Activated CD8-positive, alpha-beta memory T cell treated with anti-CD3 and anti-CD28 coated beads, Interleukin-2, amount 10 ng/mL, durations not matched to agents 7 days and 5 days (primary cell): ENCODE measurements around the gene RABEP1. TPM values are rescaled to one million over a fixed set of nuclear protein-coding genes. Genes with fewer than 3 reads are reported as not detected.
"Not testable (repeated sequence)": the region's sequence is repeated elsewhere in the genome, so short reads cannot be mapped to it uniquely, and the experiment has no call there.

Source experiments
- ATAC-seq: fragments of 150-1000 bp; cut with Tn5 transposase; one replicate; pipeline ENCODE4 v1.10.0; 2021; ENCODE audit warnings: moderate library complexity
- CTCF ChIA-PET: fragments of 350-600 bp; sonication (Branson Sonifier 250); formaldehyde crosslinking; loops from one replicate; lab custom pipeline; 2021; ENCODE audit warnings: antibody characterized with exemption; lab: Charles Lee
- DNase-seq: peaks from one replicate; pipeline ENCODE4 v3.0.0-alpha.2; 2020
- H3K27ac Mint-ChIP-seq: one replicate; pipeline ENCODE4 v1.8.0; 2021; ENCODE audit warnings: mild to moderate bottlenecking, mixed read lengths
- H3K27me3 Mint-ChIP-seq: one replicate; pipeline ENCODE4 v1.8.0; 2021; ENCODE audit warnings: mixed read lengths
- H3K36me3 Mint-ChIP-seq: one replicate; pipeline ENCODE4 v1.8.0; 2021; ENCODE audit warnings: mild to moderate bottlenecking, mixed read lengths
- H3K4me1 Mint-ChIP-seq: one replicate; pipeline ENCODE4 v1.8.0; 2021; ENCODE audit warnings: mixed read lengths
- H3K4me3 Mint-ChIP-seq: one replicate; pipeline ENCODE4 v1.8.0; 2021; ENCODE audit warnings: mild to moderate bottlenecking, moderate library complexity, mixed read lengths
- H3K9me3 Mint-ChIP-seq: one replicate; pipeline ENCODE4 v1.8.0; 2022; ENCODE audit warnings: low read depth, mixed read lengths
- total RNA-seq, 2 experiments: library from RNA; stranded (reverse); gene quantifications; one replicate each; pipeline ENCODE4 v1.2.3, GENCODE V29; 2021

RABEP1 gene
- total RNA-seq, result 10 to 100 TPM; 35.1 to 38.0 TPM

- CTCF ChIA-PET, result interaction anchor here (1.0 to 3.1 kb wide), 4 partner anchors 34 to 157 kb away, joined by 3 to 13 read pairs (median 3); partner anchors contain the start of gene C1QBP
- Mint-ChIP-seq H3K27ac (peak within 1 kb of the TSS; percentile 85), H3K9me3 (no peaks in the 10 kb centered on the region), H3K27me3 (no peaks in the 10 kb centered on the region), H3K4me1 (peaks cover 30% of the 10 kb centered on the region), H3K36me3 (peaks cover 8% of the 10 kb centered on the region), H3K4me3 (peak within 1 kb of the TSS; percentile 83)
- peak; percentile 94 for DNase-seq
- ATAC-seq, result peak; percentile 87
Measured at GRCh38 chr17:5281814-5282641, at the start of gene RABEP1. RABEP1 (plus strand) TSS chr17:5282284; CDS start chr17:5282487, 203 bp downstream.

- H3K27ac Mint-ChIP-seq, H3K9me3 Mint-ChIP-seq, DNase-seq, CTCF ChIA-PET, H3K36me3 Mint-ChIP-seq, H3K4me3 Mint-ChIP-seq, ATAC-seq, H3K27me3 Mint-ChIP-seq: not testable (repeated sequence)
- peaks cover 18% of the 10 kb centered on the region for H3K4me1 Mint-ChIP-seq
Measured at GRCh38 chr17:5233492-5233891, 48.6 kb upstream of the RABEP1 start.

- Mint-ChIP-seq H3K9me3 (no peaks in the 10 kb centered on the region), H3K4me3 (no peak within 1 kb of the TSS), H3K36me3 (no peaks in the 10 kb centered on the region), H3K27ac (no peak within 1 kb of the TSS), H3K27me3 (no peaks in the 10 kb centered on the region), H3K4me1 (peaks cover 15% of the 10 kb centered on the region)
- DNase-seq (no peak), ATAC-seq (no peak)
- CTCF ChIA-PET, result interaction anchor here (1.5 kb wide), 1 partner anchor 37 kb away, joined by 3 read pairs; no protein-coding TSS in a partner anchor
Measured at GRCh38 chr17:5234645-5235576, 47.2 kb upstream of the RABEP1 start, which contains the start of gene SCIMP. SCIMP (minus strand) TSS chr17:5234860; CDS start chr17:5234755, 105 bp downstream.

- H3K27ac Mint-ChIP-seq, result peak overlapping the region; percentile 16
- CTCF ChIA-PET, result interaction anchor here (0.6 to 3.1 kb wide), 9 partner anchors 9 to 45 kb away, joined by 3 to 19 read pairs (median 4); no protein-coding TSS in a partner anchor
- no peak overlapping the region for H3K4me3 Mint-ChIP-seq
- peaks cover 16% of the 10 kb centered on the region for H3K4me1 Mint-ChIP-seq
- H3K27me3 Mint-ChIP-seq, result no peaks in the 10 kb centered on the region
- no peaks in the 10 kb centered on the region for H3K9me3 Mint-ChIP-seq
- H3K36me3 Mint-ChIP-seq, result no peaks in the 10 kb centered on the region
- ATAC-seq (peak; percentile 11), DNase-seq (no peak)
Measured at GRCh38 chr17:5236938-5237540, 45.0 kb upstream of the RABEP1 start.

GRCh38 chr17:5237541-5238016 lies 44.5 kb upstream of the RABEP1 start:
- DNase-seq (peak; percentile 75), ATAC-seq (peak; percentile 88)
- peak overlapping the region; percentile 28 for H3K27ac Mint-ChIP-seq
- no peak overlapping the region for H3K4me3 Mint-ChIP-seq
- no peaks in the 10 kb centered on the region for H3K9me3 Mint-ChIP-seq
- peaks cover 20% of the 10 kb centered on the region for H3K4me1 Mint-ChIP-seq
- no peaks in the 10 kb centered on the region for H3K36me3 Mint-ChIP-seq
- no peaks in the 10 kb centered on the region for H3K27me3 Mint-ChIP-seq
- CTCF ChIA-PET, result interaction anchor here (0.8 to 3.1 kb wide), 11 partner anchors 9 to 46 kb away, joined by 3 to 19 read pairs (median 4); partner anchors contain the start of gene ZNF594

- peaks cover 27% of the 10 kb centered on the region for H3K4me1 Mint-ChIP-seq
- H3K36me3 Mint-ChIP-seq, result no peaks in the 10 kb centered on the region
- no peak overlapping the region for H3K27ac Mint-ChIP-seq
- CTCF ChIA-PET, result interaction anchor here (0.6 to 3.1 kb wide), 9 partner anchors 12 to 187 kb away, joined by 3 to 19 read pairs (median 4); partner anchors contain the start of gene ZNF594
- no peaks in the 10 kb centered on the region for H3K9me3 Mint-ChIP-seq
- DNase-seq (no peak), ATAC-seq (no peak)
- no peak overlapping the region for H3K4me3 Mint-ChIP-seq
- no peaks in the 10 kb centered on the region for H3K27me3 Mint-ChIP-seq
Measured at GRCh38 chr17:5238333-5238732, 43.8 kb upstream of the RABEP1 start.

GRCh38 chr17:5239769-5240168 lies 42.3 kb upstream of the RABEP1 start:
- peaks cover 23% of the 10 kb centered on the region for H3K4me1 Mint-ChIP-seq
- H3K36me3 Mint-ChIP-seq, ATAC-seq, DNase-seq, H3K4me3 Mint-ChIP-seq, H3K27ac Mint-ChIP-seq, H3K9me3 Mint-ChIP-seq, H3K27me3 Mint-ChIP-seq: not testable (repeated sequence)
- CTCF ChIA-PET, result interaction anchor here (0.6 to 0.9 kb wide), 2 partner anchors 43 to 245 kb away, joined by 3 read pairs; no protein-coding TSS in a partner anchor

- Mint-ChIP-seq H3K27me3 (no peaks in the 10 kb centered on the region), H3K36me3 (no peaks in the 10 kb centered on the region), H3K9me3 (no peaks in the 10 kb centered on the region), H3K4me1 (peaks cover 20% of the 10 kb centered on the region), H3K4me3 (no peak overlapping the region), H3K27ac (peak overlapping the region; percentile 55)
- CTCF ChIA-PET, result no interaction called here
- DNase-seq (no peak), ATAC-seq (peak; percentile 34)
Measured at GRCh38 chr17:5241861-5242671, 40.0 kb upstream of the RABEP1 start.

- Mint-ChIP-seq H3K4me1 (peaks cover 12% of the 10 kb centered on the region), H3K4me3 (no peak overlapping the region), H3K36me3 (no peaks in the 10 kb centered on the region), H3K27ac (no peak overlapping the region), H3K9me3 (no peaks in the 10 kb centered on the region), H3K27me3 (no peaks in the 10 kb centered on the region)
- DNase-seq (no peak), ATAC-seq (no peak)
- CTCF ChIA-PET, result interaction anchor here (0.7 to 2.5 kb wide), 5 partner anchors 10 to 1330 kb away, joined by 3 to 11 read pairs (median 4); partner anchors contain the start of genes C1QBP and RABEP1
Measured at GRCh38 chr17:5247621-5248020, 34.5 kb upstream of the RABEP1 start.

GRCh38 chr17:5248821-5249479 lies 33.1 kb upstream of the RABEP1 start:
- Mint-ChIP-seq H3K36me3 (no peaks in the 10 kb centered on the region), H3K4me3 (no peak overlapping the region), H3K27me3 (no peaks in the 10 kb centered on the region), H3K4me1 (peaks cover 4% of the 10 kb centered on the region), H3K27ac (no peak overlapping the region), H3K9me3 (no peaks in the 10 kb centered on the region)
- CTCF ChIA-PET, result interaction anchor here (0.7 to 2.5 kb wide), 6 partner anchors 11 to 190 kb away, joined by 3 to 11 read pairs (median 3); partner anchors contain the start of genes C1QBP and RABEP1
- DNase-seq, result no peak
- ATAC-seq, result no peak

GRCh38 chr17:5249615-5250014 lies 32.5 kb upstream of the RABEP1 start:
- Mint-ChIP-seq H3K27ac (no peak overlapping the region), H3K4me1 (peaks cover 6% of the 10 kb centered on the region), H3K27me3 (no peaks in the 10 kb centered on the region), H3K36me3 (no peaks in the 10 kb centered on the region), H3K9me3 (no peaks in the 10 kb centered on the region), H3K4me3 (no peak overlapping the region)
- peak; percentile 78 for DNase-seq
- ATAC-seq, result peak; percentile 87
- CTCF ChIA-PET, result interaction anchor here (0.6 to 2.5 kb wide), 10 partner anchors 12 to 190 kb away, joined by 3 to 11 read pairs (median 4); partner anchors contain the start of gene C1QBP
